Neural progenitor cell (in vitro differentiated cells): Measurements from ENCODE around the gene ZCCHC14. TPM values are rescaled to one million over a fixed set of nuclear protein-coding genes. Genes with fewer than 3 reads are reported as not detected.

Experiments used
- DNase-seq: peaks from one replicate; pipeline ENCODE4 v3.0.0-alpha.2; 2016; ENCODE audit warnings: low spot score
- H2AFZ ChIP-seq: fragments of 200-600 bp; sonication (generic); replicated peaks from 2 replicates; pipeline ENCODE4 v1.6.1; 2016; ENCODE audit warnings: antibody characterized with exemption
- H3F3A ChIP-seq: fragments of 200-600 bp; sonication (generic); 2 replicates; pipeline ENCODE4 v1.6.1; 2016; ENCODE audit warnings: antibody characterized with exemption, low read depth
- H3K27ac ChIP-seq: fragments of 200-600 bp; sonication (generic); 2 replicates; pipeline ENCODE4 v1.5.1; 2016; ENCODE audit warnings: mild to moderate bottlenecking
- H3K27me3 ChIP-seq: fragments of 200-600 bp; sonication (generic); 2 replicates; pipeline ENCODE4 v1.6.1; 2016; ENCODE audit warnings: mild to moderate bottlenecking, moderate library complexity
- H3K36me3 ChIP-seq: fragments of 200-600 bp; sonication (generic); 2 replicates; pipeline ENCODE4 v1.5.1; 2016
- H3K4me1 ChIP-seq: fragments of 200-600 bp; sonication (generic); 2 replicates; pipeline ENCODE4 v1.6.1; 2016; ENCODE audit warnings: mixed run types
- H3K4me2 ChIP-seq: fragments of 200-600 bp; sonication (generic); 2 replicates; pipeline ENCODE4 v1.6.1; 2016
- H3K4me3 ChIP-seq: fragments of 200-600 bp; sonication (generic); 2 replicates; pipeline ENCODE4 v1.5.1; 2016
- H3K79me2 ChIP-seq: fragments of 200-600 bp; sonication (generic); 2 replicates; pipeline ENCODE4 v1.6.1; 2016; ENCODE audit warnings: low read depth
- H3K9ac ChIP-seq: fragments of 200-600 bp; sonication (generic); 2 replicates; pipeline ENCODE4 v1.6.1; 2016
- H3K9me3 ChIP-seq: fragments of 200-600 bp; sonication (generic); 2 replicates; pipeline ENCODE4 v1.5.1; 2016; ENCODE audit warnings: low read depth
- H4K20me1 ChIP-seq: fragments of 200-600 bp; sonication (generic); 2 replicates; pipeline ENCODE4 v1.6.1; 2016; ENCODE audit warnings: low read depth
- H3K27ac Mint-ChIP-seq: 3 replicates; pipeline ENCODE4 v1.8.0; 2021; ENCODE audit warnings: mixed read lengths
- H3K27me3 Mint-ChIP-seq: 2 replicates; pipeline ENCODE4 v1.8.0; 2022; ENCODE audit warnings: low read depth, mild to moderate bottlenecking, inconsistent platforms, moderate library complexity, mixed read lengths; ENCODE audit not compliant: insufficient read depth
- H3K36me3 Mint-ChIP-seq: 3 replicates; pipeline ENCODE4 v1.8.0; 2021; ENCODE audit warnings: mixed read lengths
- H3K4me1 Mint-ChIP-seq: 3 replicates; pipeline ENCODE4 v1.8.0; 2021; ENCODE audit warnings: mixed read lengths
- H3K4me3 Mint-ChIP-seq: 3 replicates; pipeline ENCODE4 v1.8.0; 2021; ENCODE audit warnings: mild to moderate bottlenecking, moderate library complexity, mixed read lengths
- H3K9me3 Mint-ChIP-seq: 3 replicates; pipeline ENCODE4 v1.8.0; 2020; ENCODE audit warnings: mixed read lengths
- CTCF ChIP-seq: fragments of 200-600 bp; sonication (generic); IDR thresholded peaks from 2 replicates; pipeline ENCODE4 v1.5.1; 2017; ENCODE audit warnings: antibody characterized with exemption, mild to moderate bottlenecking
- EZH2 ChIP-seq: fragments of 200-600 bp; sonication (generic); IDR thresholded peaks from 2 replicates; pipeline ENCODE4 v1.6.1; 2017; ENCODE audit warnings: antibody characterized with exemption, mild to moderate bottlenecking, moderate library complexity
- EZH2phosphoT487 ChIP-seq: fragments of 200-600 bp; sonication (generic); IDR thresholded peaks from 2 replicates; pipeline ENCODE4 v1.6.1; 2017; ENCODE audit warnings: antibody characterized with exemption
- total RNA-seq: library from RNA; depleted of rRNA; stranded (reverse); fragments of >200 nt; gene quantifications from 2 replicates; pipeline ENCODE4 v1.2.3, GENCODE V29; 2015; ENCODE audit warnings: low replicate concordance

The ZCCHC14 gene
- total RNA-seq, 1 donor from 2014 or later = 10.3 TPM

- TF ChIP-seq EZH2phosphoT487 = no peak
- no peak for TF ChIP-seq CTCF
- TF ChIP-seq EZH2 = no peak
- Histone ChIP-seq H3K4me3 (no peak overlapping the region), H3K27ac (no peak overlapping the region), H3K4me1 (no peaks in the 10 kb centered on the region), H3K27me3 (no peaks in the 10 kb centered on the region), H3K36me3 (no peaks in the 10 kb centered on the region), H3F3A (no peaks in the 10 kb centered on the region), H4K20me1 (no peaks in the 10 kb centered on the region), H3K9ac (no peak overlapping the region), H2AFZ (no peak overlapping the region), H3K79me2 (no peaks in the 10 kb centered on the region), H3K4me2 (no peak overlapping the region), H3K9me3 (no peaks in the 10 kb centered on the region)
- H3K4me3 Mint-ChIP-seq = no peak overlapping the region
- no peak overlapping the region for H3K27ac Mint-ChIP-seq
- H3K27me3 Mint-ChIP-seq = peaks cover 2% of the 10 kb centered on the region
- no peak for DNase-seq
- H3K9me3 Mint-ChIP-seq = no peaks in the 10 kb centered on the region
- H3K4me1 Mint-ChIP-seq = peaks cover 21% of the 10 kb centered on the region
- H3K36me3 Mint-ChIP-seq = peaks cover 27% of the 10 kb centered on the region
Measured at GRCh38 chr16:87358696-87359095, 134.1 kb downstream of the ZCCHC14 start.

- H3K36me3 Mint-ChIP-seq = peaks cover 25% of the 10 kb centered on the region
- no peak overlapping the region for H3K4me3 Mint-ChIP-seq
- Histone ChIP-seq H3K9me3 (no peaks in the 10 kb centered on the region), H3K4me2 (no peak overlapping the region), H3K36me3 (no peaks in the 10 kb centered on the region), H3K9ac (no peak overlapping the region), H4K20me1 (peaks cover 1% of the 10 kb centered on the region), H3K27ac (no peak overlapping the region), H3K4me3 (no peak overlapping the region), H3F3A (no peaks in the 10 kb centered on the region), H3K27me3 (no peaks in the 10 kb centered on the region), H2AFZ (no peak overlapping the region), H3K79me2 (no peaks in the 10 kb centered on the region), H3K4me1 (no peaks in the 10 kb centered on the region)
- no peaks in the 10 kb centered on the region for H3K9me3 Mint-ChIP-seq
- H3K27me3 Mint-ChIP-seq = peaks cover 2% of the 10 kb centered on the region
- no peak overlapping the region for H3K27ac Mint-ChIP-seq
- TF ChIP-seq EZH2phosphoT487 (no peak), CTCF (no peak), EZH2 (no peak)
- DNase-seq = no peak
- peaks cover 19% of the 10 kb centered on the region for H3K4me1 Mint-ChIP-seq
Measured at GRCh38 chr16:87358250-87358649, 134.6 kb downstream of the ZCCHC14 start.

- H2AFZ ChIP-seq = no peak overlapping the region
- H3K27ac Mint-ChIP-seq = peak overlapping the region; percentile 94
- H3K27me3 ChIP-seq = no peaks in the 10 kb centered on the region
- H3K4me3 Mint-ChIP-seq = no peak overlapping the region
- peaks cover 4% of the 10 kb centered on the region for H4K20me1 ChIP-seq
- H3F3A ChIP-seq = no peaks in the 10 kb centered on the region
- H3K4me1 Mint-ChIP-seq = peaks cover 25% of the 10 kb centered on the region
- H3K4me2 ChIP-seq = no peak overlapping the region
- no peak overlapping the region for H3K4me3 ChIP-seq
- no peak for DNase-seq
- no peaks in the 10 kb centered on the region for H3K79me2 ChIP-seq
- no peaks in the 10 kb centered on the region for H3K4me1 ChIP-seq
- no peak overlapping the region for H3K9ac ChIP-seq
- peaks cover 24% of the 10 kb centered on the region for H3K36me3 Mint-ChIP-seq
- H3K27ac ChIP-seq = no peak overlapping the region
- no peaks in the 10 kb centered on the region for H3K36me3 ChIP-seq
- H3K9me3 Mint-ChIP-seq = no peaks in the 10 kb centered on the region
- TF ChIP-seq CTCF = no peak
- H3K27me3 Mint-ChIP-seq = peaks cover 2% of the 10 kb centered on the region
- H3K9me3 ChIP-seq = no peaks in the 10 kb centered on the region
Measured at GRCh38 chr16:87356491-87356853, 136.4 kb downstream of the ZCCHC14 start.

Other genes starting within 250 kb of the ZCCHC14 start
- gene C16orf95, start 175.6 kb downstream of the ZCCHC14 start, total RNA-seq = 4.8 and 6.7 TPM in 2 replicates
- gene FBXO31, start 109.2 kb downstream of the ZCCHC14 start, total RNA-seq = 5.8 and 19.8 TPM in 2 replicates
- gene MAP1LC3B, start 100.7 kb downstream of the ZCCHC14 start, total RNA-seq = 32.5 and 39.1 TPM in 2 replicates
- gene JPH3, start 109.5 kb upstream of the ZCCHC14 start, total RNA-seq = 7.1 and 19.4 TPM in 2 replicates